ENCODE results near the gene CCDC181. TPM values are rescaled to one million over a fixed set of nuclear protein-coding genes. Genes with fewer than 3 reads are reported as not detected.

The CCDC181 gene
- total RNA-seq, 5 donors from 2014 or later (not counting 1 experiment from before 2014, with no cell fraction given): not detected

GRCh38 chr1:169348383-169349036 is 78.8 kb downstream of the CCDC181 start:
- no peaks in the 10 kb centered on the region for H3K27me3 ChIP-seq (replicated peaks in 1 of 2; ENCODE audit: control insufficient read depth in 2 of 2, extremely low read depth in 1 of 2, insufficient read depth in 2 of 2, low read length in 1 of 2)
- ATAC-seq (replicated peaks in 1 of 4): peak in 1 of 4 experiments; percentile 36
- no peak overlapping the region for H3K27ac Mint-ChIP-seq
- peaks cover 0 to 11% (median 9%) of the 10 kb centered on the region in 3 donors for H3K4me1 Mint-ChIP-seq
- WGBS (ENCODE audit: insufficient coverage): no CpG with 5 or more reads among the region's 5 CpGs
- ChIA-PET POLR2A (interaction anchor here in 1 of 2 donors (0.6 to 1.0 kb wide), 5 partner anchors 8 to 1272 kb away, joined by 3 to 8 read pairs (median 3); no protein-coding TSS in a partner anchor), CTCF (interaction anchor here (0.6 to 6.2 kb wide), 37 partner anchors 9 to 1328 kb away, joined by 3 to 88 read pairs (median 4); partner anchors contain the start of genes BLZF1 (in 1 of the 2) and NME7 (in 1 of the 2))
- H3K27ac ChIP-seq (ENCODE audit: low read length): no peak overlapping the region
- peak in 8 of 35 experiments; percentile 5 to 81 (median 14) for DNase-seq
- no peaks in the 10 kb centered on the region for H3K36me3 Mint-ChIP-seq
- no peaks in the 10 kb centered on the region for H3K4me1 ChIP-seq (ENCODE audit: control insufficient read depth in 1 of 2, extremely low read depth in 1 of 2, insufficient read depth in 2 of 2, low read length in 2 of 2)
- H3K4me3 Mint-ChIP-seq: no peak overlapping the region
- H3K27me3 Mint-ChIP-seq: no peaks in the 10 kb centered on the region
- H3K4me3 ChIP-seq (ENCODE audit: control insufficient read depth in 1 of 2, extremely low read depth in 1 of 2, low read length in 1 of 2): no peak overlapping the region
- H3K36me3 ChIP-seq (ENCODE audit: control insufficient read depth in 2 of 2, extremely low read depth in 1 of 2, insufficient read depth in 1 of 2, low read length in 1 of 2): no peaks in the 10 kb centered on the region
- H3K9me3 ChIP-seq: no peaks in the 10 kb centered on the region
- no peaks in the 10 kb centered on the region for H3K9me3 Mint-ChIP-seq

- H3K27ac ChIP-seq (ENCODE audit: low read length): no peak overlapping the region
- H3K4me3 ChIP-seq (ENCODE audit: control insufficient read depth in 1 of 2, extremely low read depth in 1 of 2, low read length in 1 of 2): no peak overlapping the region
- H3K36me3 ChIP-seq (ENCODE audit: control insufficient read depth in 2 of 2, extremely low read depth in 1 of 2, insufficient read depth in 1 of 2, low read length in 1 of 2): no peaks in the 10 kb centered on the region
- Mint-ChIP-seq H3K27ac (no peak overlapping the region), H3K4me1 (peaks cover 0 to 11% (median 9%) of the 10 kb centered on the region in 3 donors), H3K9me3 (no peaks in the 10 kb centered on the region), H3K36me3 (no peaks in the 10 kb centered on the region), H3K4me3 (no peak overlapping the region), H3K27me3 (no peaks in the 10 kb centered on the region)
- ChIA-PET CTCF (interaction anchor here (0.5 to 6.2 kb wide), 41 partner anchors 8 to 1905 kb away, joined by 3 to 88 read pairs (median 4); partner anchors contain the start of genes BLZF1 (in 1 of the 2) and NME7 (in 1 of the 2)), POLR2A (interaction anchor here in 1 of 2 donors (0.5 to 1.0 kb wide), 6 partner anchors 9 to 1271 kb away, joined by 3 to 8 read pairs (median 3); no protein-coding TSS in a partner anchor)
- no peak for DNase-seq
- H3K9me3 ChIP-seq: no peaks in the 10 kb centered on the region
- no peaks in the 10 kb centered on the region for H3K4me1 ChIP-seq (ENCODE audit: control insufficient read depth in 1 of 2, extremely low read depth in 1 of 2, insufficient read depth in 2 of 2, low read length in 2 of 2)
- no peak for ATAC-seq (replicated peaks in 1 of 4)
- no peaks in the 10 kb centered on the region for H3K27me3 ChIP-seq (replicated peaks in 1 of 2; ENCODE audit: control insufficient read depth in 2 of 2, extremely low read depth in 1 of 2, insufficient read depth in 2 of 2, low read length in 1 of 2)
- no CpG with 5 or more reads among the region's 2 CpGs for WGBS (ENCODE audit: insufficient coverage)
These were observed 79.4 kb downstream of the CCDC181 start for GRCh38 chr1:169347688-169348382.

GRCh38 chr1:169346036-169346589 is 81.2 kb downstream of the CCDC181 start:
- Mint-ChIP-seq H3K27me3 (no peaks in the 10 kb centered on the region), H3K4me1 (peaks cover 0 to 3% (median under 1%) of the 10 kb centered on the region in 3 donors), H3K4me3 (no peak overlapping the region), H3K9me3 (no peaks in the 10 kb centered on the region), H3K27ac (no peak overlapping the region), H3K36me3 (peaks cover under 1% of the 10 kb centered on the region)
- no peaks in the 10 kb centered on the region for H3K27me3 ChIP-seq (replicated peaks in 1 of 2; ENCODE audit: control insufficient read depth in 2 of 2, extremely low read depth in 1 of 2, insufficient read depth in 2 of 2, low read length in 1 of 2)
- POLR2A ChIA-PET: no interaction called here
- H3K36me3 ChIP-seq (ENCODE audit: control insufficient read depth in 2 of 2, extremely low read depth in 1 of 2, insufficient read depth in 1 of 2, low read length in 1 of 2): no peaks in the 10 kb centered on the region
- no peak for DNase-seq
- H3K27ac ChIP-seq (ENCODE audit: low read length): no peak overlapping the region
- CTCF ChIA-PET: interaction anchor here (0.5 to 6.2 kb wide), 7 partner anchors 171 to 1004 kb away, joined by 3 to 88 read pairs (median 29); no protein-coding TSS in a partner anchor
- no peak overlapping the region for H3K4me3 ChIP-seq (ENCODE audit: control insufficient read depth in 1 of 2, extremely low read depth in 1 of 2, low read length in 1 of 2)
- no peaks in the 10 kb centered on the region for H3K4me1 ChIP-seq (ENCODE audit: control insufficient read depth in 1 of 2, extremely low read depth in 1 of 2, insufficient read depth in 2 of 2, low read length in 2 of 2)
- WGBS (ENCODE audit: insufficient coverage): 97% methylated on average over 3 of the region's 3 CpGs
- no peak for ATAC-seq (replicated peaks in 1 of 4)
- H3K9me3 ChIP-seq: no peaks in the 10 kb centered on the region

GRCh38 chr1:169345511-169345910 is 81.8 kb downstream of the CCDC181 start:
- DNase-seq (no peak), ATAC-seq (replicated peaks in 1 of 4) (no peak)
- Mint-ChIP-seq H3K36me3 (peaks cover 6% of the 10 kb centered on the region), H3K4me3 (no peak overlapping the region), H3K27ac (no peak overlapping the region), H3K4me1 (peaks cover 1 to 4% (median 3%) of the 10 kb centered on the region in 3 donors), H3K9me3 (no peaks in the 10 kb centered on the region), H3K27me3 (no peaks in the 10 kb centered on the region)
- WGBS (ENCODE audit: insufficient coverage): 100% methylated on average over 1 of the region's 1 CpG
- Histone ChIP-seq H3K36me3 (ENCODE audit: control insufficient read depth in 2 of 2, extremely low read depth in 1 of 2, insufficient read depth in 1 of 2, low read length in 1 of 2) (no peaks in the 10 kb centered on the region), H3K27ac (ENCODE audit: low read length) (no peak overlapping the region), H3K4me1 (ENCODE audit: control insufficient read depth in 1 of 2, extremely low read depth in 1 of 2, insufficient read depth in 2 of 2, low read length in 2 of 2) (no peaks in the 10 kb centered on the region), H3K9me3 (no peaks in the 10 kb centered on the region), H3K4me3 (ENCODE audit: control insufficient read depth in 1 of 2, extremely low read depth in 1 of 2, low read length in 1 of 2) (no peak overlapping the region), H3K27me3 (replicated peaks in 1 of 2; ENCODE audit: control insufficient read depth in 2 of 2, extremely low read depth in 1 of 2, insufficient read depth in 2 of 2, low read length in 1 of 2) (no peaks in the 10 kb centered on the region)
- ChIA-PET POLR2A (no interaction called here), CTCF (interaction anchor here in 1 of 2 donors (0.7 kb wide), 1 partner anchor 9 kb away, joined by 4 read pairs; no protein-coding TSS in a partner anchor)

Other genes starting within 250 kb of the CCDC181 start
- gene NME7, start 59.7 kb downstream of the CCDC181 start, total RNA-seq: 10 to 100 TPM in 3 of 5 donors, 1 to 10 TPM in 2; 7.4 to 14.4 (median 11.5) TPM
- gene BLZF1, start 59.3 kb downstream of the CCDC181 start, total RNA-seq: 10 to 100 TPM; 11.4 to 16.6 (median 15.6) TPM
- gene SLC19A2, start 58.5 kb upstream of the CCDC181 start, total RNA-seq: 1 to 10 TPM; 2.7 to 4.7 (median 3.8) TPM
- gene F5, start 159.0 kb upstream of the CCDC181 start, total RNA-seq: 1 to 10 TPM; 4.2 to 9.7 (median 8.5) TPM
- 1 to 10 TPM; 1.3 to 3.4 (median 1.9) TPM for gene SELP, start 202.7 kb upstream of the CCDC181 start, total RNA-seq

All from T-cell (primary cell).